HUES64 (cell line): Measurements from ENCODE around the gene UCP1. TPM values are rescaled to one million over a fixed set of nuclear protein-coding genes. Genes with fewer than 3 reads are reported as not detected.

Source experiments
- H3K27ac ChIP-seq: 2 replicates; pipeline ENCODE4 v1.7.0; 2013; ENCODE audit warnings: low read depth, low read length, inconsistent platforms
- H3K27me3 ChIP-seq: 2 replicates; pipeline ENCODE4 v1.6.1; 2013; ENCODE audit warnings: mild to moderate bottlenecking, low read length; ENCODE audit not compliant: insufficient read depth
- H3K36me3 ChIP-seq: 2 replicates; pipeline ENCODE4 v1.6.1; 2013; ENCODE audit warnings: mild to moderate bottlenecking, low read length; ENCODE audit not compliant: insufficient read depth
- H3K4me1 ChIP-seq: 2 replicates; pipeline ENCODE4 v1.6.1; 2013; ENCODE audit warnings: mild to moderate bottlenecking, low read length, moderate library complexity; ENCODE audit not compliant: insufficient read depth
- H3K4me3 ChIP-seq: 2 replicates; pipeline ENCODE4 v1.5.1; 2013; ENCODE audit warnings: mild to moderate bottlenecking, low read length, moderate library complexity
- H3K9ac ChIP-seq: 2 replicates; pipeline ENCODE4 v1.6.1; 2013; ENCODE audit warnings: mild to moderate bottlenecking, low read depth, low read length
- H3K9me3 ChIP-seq: 2 replicates; pipeline ENCODE4 v1.6.1; 2013; ENCODE audit warnings: low read depth, low read length; ENCODE audit not compliant: insufficient read depth
- WGBS: fragments of 150-250, 120-280 bp; methylation state at CpG from one replicate; pipeline ENCODE4 v1.1.7; 2013; ENCODE audit warnings: missing lambda C conversion rate; 5-methylcytosine and 5-hydroxymethylcytosine counted together
- polyA plus RNA-seq, 2 experiments: library from polyadenylated mRNA; stranded (reverse); fragments of 50-300 nt; gene quantifications; one replicate each; pipeline ENCODE4 v1.2.3, GENCODE V29; 2013

UCP1 gene
- 0.15 TPM for polyA plus RNA-seq (2013, experiment 1 of 2)
- 0.25 TPM for polyA plus RNA-seq (2013, experiment 2 of 2)

- peak within 1 kb of the TSS; percentile 13; the same call in 1 of the 2 replicates for H3K9ac ChIP-seq
- no peaks in the 10 kb centered on the region for H3K36me3 ChIP-seq
- H3K9me3 ChIP-seq: 0 out of 2 replicates have a peak, but pooled peaks cover 2% of the 10 kb centered on the region
- WGBS: 1% methylated on average over 69 of the region's 69 CpGs
- peak within 1 kb of the TSS; percentile 54 for H3K4me3 ChIP-seq
- H3K27ac ChIP-seq: no peak within 1 kb of the TSS
- H3K4me1 ChIP-seq: peaks cover 3% of the 10 kb centered on the region
- H3K27me3 ChIP-seq: peaks cover 74% of the 10 kb centered on the region
Observed at GRCh38 chr4:140568507-140569306, at the start of gene UCP1. TSS of gene UCP1 (minus strand) at chr4:140568961. CDS start at chr4:140568729, 232 bp downstream.

- WGBS: 49% methylated on average over 7 of the region's 7 CpGs
- H3K4me3 ChIP-seq: no peak overlapping the region
- H3K9me3 ChIP-seq: no peaks in the 10 kb centered on the region
- H3K9ac ChIP-seq: no peak overlapping the region
- peak overlapping the region; percentile 10; the same call in 1 of the 2 replicates for H3K27ac ChIP-seq
- no peaks in the 10 kb centered on the region for H3K27me3 ChIP-seq
- H3K4me1 ChIP-seq: peaks cover 17% of the 10 kb centered on the region
- H3K36me3 ChIP-seq: no peaks in the 10 kb centered on the region; the same call in 1 of the 2 replicates
Observed at GRCh38 chr4:140617499-140618248, 48.9 kb upstream of the UCP1 start.

GRCh38 chr4:140615451-140615850, 46.7 kb upstream of the UCP1 start:
- Histone ChIP-seq H3K4me1 (peaks cover 17% of the 10 kb centered on the region), H3K36me3 (no peaks in the 10 kb centered on the region), H3K9me3 (no peaks in the 10 kb centered on the region), H3K4me3 (no peak overlapping the region), H3K9ac (no peak overlapping the region), H3K27me3 (no peaks in the 10 kb centered on the region), H3K27ac (no peak overlapping the region)
- 86% methylated on average over 1 of the region's 1 CpG for WGBS

GRCh38 chr4:140612357-140612756, 43.6 kb upstream of the UCP1 start:
- no peak overlapping the region for H3K9ac ChIP-seq
- WGBS: 86% methylated on average over 1 of the region's 1 CpG
- peaks cover 6% of the 10 kb centered on the region; the same call in 1 of the 2 replicates for H3K4me1 ChIP-seq
- no peak overlapping the region for H3K27ac ChIP-seq
- no peak overlapping the region for H3K4me3 ChIP-seq
- H3K27me3 ChIP-seq: no peaks in the 10 kb centered on the region
- H3K9me3 ChIP-seq: no peaks in the 10 kb centered on the region
- no peaks in the 10 kb centered on the region for H3K36me3 ChIP-seq

- H3K4me3 ChIP-seq: no peak overlapping the region
- H3K9me3 ChIP-seq: no peaks in the 10 kb centered on the region
- 0 out of 2 replicates have a peak, but pooled peaks cover 1% of the 10 kb centered on the region for H3K4me1 ChIP-seq
- H3K27me3 ChIP-seq: no peaks in the 10 kb centered on the region
- H3K9ac ChIP-seq: no peak overlapping the region
- whole genome bisulfite sequencing: 95% methylated on average over 3 of the region's 3 CpGs
- no peak overlapping the region for H3K27ac ChIP-seq
- H3K36me3 ChIP-seq: no peaks in the 10 kb centered on the region
Observed at GRCh38 chr4:140611854-140612253, 43.1 kb upstream of the UCP1 start.

- WGBS: 83% methylated on average over 5 of the region's 6 CpGs
- Histone ChIP-seq H3K9me3 (no peaks in the 10 kb centered on the region), H3K9ac (no peak overlapping the region), H3K36me3 (no peaks in the 10 kb centered on the region), H3K4me1 (no peaks in the 10 kb centered on the region), H3K27me3 (no peaks in the 10 kb centered on the region), H3K27ac (no peak overlapping the region), H3K4me3 (no peak overlapping the region)
Observed at GRCh38 chr4:140609548-140610425, 41.0 kb upstream of the UCP1 start.

- Histone ChIP-seq H3K9me3 (no peaks in the 10 kb centered on the region), H3K4me3 (no peak overlapping the region), H3K36me3 (no peaks in the 10 kb centered on the region), H3K9ac (no peak overlapping the region), H3K4me1 (peaks cover 7% of the 10 kb centered on the region; the same call in 1 of the 2 replicates), H3K27ac (no peak overlapping the region), H3K27me3 (no peaks in the 10 kb centered on the region)
- 87% methylated on average over 4 of the region's 4 CpGs for WGBS
Observed at GRCh38 chr4:140607852-140608251, 39.1 kb upstream of the UCP1 start.

GRCh38 chr4:140604544-140604943, 35.8 kb upstream of the UCP1 start:
- H3K27ac ChIP-seq: no peak overlapping the region
- no peak overlapping the region for H3K9ac ChIP-seq
- H3K4me3 ChIP-seq: no peak overlapping the region
- peaks cover 10% of the 10 kb centered on the region; the same call in 1 of the 2 replicates for H3K4me1 ChIP-seq
- no peaks in the 10 kb centered on the region for H3K36me3 ChIP-seq
- H3K9me3 ChIP-seq: no peaks in the 10 kb centered on the region
- WGBS: 95% methylated on average over 4 of the region's 4 CpGs
- H3K27me3 ChIP-seq: no peaks in the 10 kb centered on the region

- 64% methylated on average over 2 of the region's 2 CpGs for WGBS
- peaks cover 10% of the 10 kb centered on the region; the same call in 1 of the 2 replicates for H3K4me1 ChIP-seq
- no peak overlapping the region for H3K4me3 ChIP-seq
Observed at GRCh38 chr4:140603286-140603685, 34.5 kb upstream of the UCP1 start.

GRCh38 chr4:140602714-140603113, 34.0 kb upstream of the UCP1 start:
- 81% methylated on average over 2 of the region's 2 CpGs for WGBS
- Histone ChIP-seq H3K36me3 (no peaks in the 10 kb centered on the region), H3K9me3 (no peaks in the 10 kb centered on the region), H3K4me1 (peaks cover 10% of the 10 kb centered on the region; the same call in 1 of the 2 replicates), H3K9ac (no peak overlapping the region), H3K4me3 (no peak overlapping the region), H3K27me3 (no peaks in the 10 kb centered on the region), H3K27ac (no peak overlapping the region)

More at GRCh38 chr4:140603286-140603685, 34.5 kb upstream of the UCP1 start:
- H3K9ac ChIP-seq: no peak overlapping the region
- no peaks in the 10 kb centered on the region for H3K9me3 ChIP-seq
- no peaks in the 10 kb centered on the region for H3K36me3 ChIP-seq
- H3K27ac ChIP-seq: no peak overlapping the region
- no peaks in the 10 kb centered on the region for H3K27me3 ChIP-seq
